ENCODE data around the gene MRGPRG. TPM values are rescaled to one million over a fixed set of nuclear protein-coding genes. Genes with fewer than 3 reads are reported as not detected.

Gene MRGPRG
- total RNA-seq, 1 donor from 2014 or later: not detected

DNA sequence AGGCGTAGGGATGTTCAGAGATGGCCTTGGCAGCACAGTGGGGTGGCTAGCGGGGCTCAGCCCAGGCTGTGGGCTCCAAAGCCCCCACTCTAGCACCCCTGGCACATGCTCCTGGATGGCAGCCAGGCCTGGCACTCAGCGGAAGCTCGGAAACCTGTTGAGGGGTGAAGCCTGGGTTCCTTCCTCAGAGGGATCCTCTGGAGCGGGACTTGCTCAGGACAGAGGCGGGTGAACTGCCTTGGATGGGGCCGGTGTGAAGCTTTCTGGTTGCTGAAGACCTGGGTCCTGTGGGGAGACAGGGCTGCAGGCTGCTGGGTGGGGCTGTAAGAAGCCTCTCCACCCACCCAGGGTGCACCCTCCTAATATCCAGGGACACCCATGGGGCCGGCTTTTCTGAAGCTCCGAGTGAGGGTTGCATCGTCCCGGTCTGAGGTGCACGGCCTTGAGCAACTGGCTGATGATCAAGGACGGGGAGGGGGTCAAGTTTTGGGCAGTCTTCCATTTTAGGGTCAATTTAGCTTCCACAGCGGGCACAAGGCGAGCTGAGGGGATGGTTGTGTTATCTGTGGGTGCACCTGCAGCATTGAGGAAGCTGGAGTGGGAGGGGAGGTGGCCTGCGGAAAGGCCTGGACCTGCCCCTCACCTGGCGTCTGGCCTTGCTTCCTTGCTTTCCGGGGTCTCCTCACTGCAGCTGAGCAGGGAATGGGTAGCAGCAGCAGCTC lies 8.4 kb upstream of the MRGPRG start:
- DNase-seq (ENCODE audit: extremely low read depth, low read depth, low spot score): no peak

DNA sequence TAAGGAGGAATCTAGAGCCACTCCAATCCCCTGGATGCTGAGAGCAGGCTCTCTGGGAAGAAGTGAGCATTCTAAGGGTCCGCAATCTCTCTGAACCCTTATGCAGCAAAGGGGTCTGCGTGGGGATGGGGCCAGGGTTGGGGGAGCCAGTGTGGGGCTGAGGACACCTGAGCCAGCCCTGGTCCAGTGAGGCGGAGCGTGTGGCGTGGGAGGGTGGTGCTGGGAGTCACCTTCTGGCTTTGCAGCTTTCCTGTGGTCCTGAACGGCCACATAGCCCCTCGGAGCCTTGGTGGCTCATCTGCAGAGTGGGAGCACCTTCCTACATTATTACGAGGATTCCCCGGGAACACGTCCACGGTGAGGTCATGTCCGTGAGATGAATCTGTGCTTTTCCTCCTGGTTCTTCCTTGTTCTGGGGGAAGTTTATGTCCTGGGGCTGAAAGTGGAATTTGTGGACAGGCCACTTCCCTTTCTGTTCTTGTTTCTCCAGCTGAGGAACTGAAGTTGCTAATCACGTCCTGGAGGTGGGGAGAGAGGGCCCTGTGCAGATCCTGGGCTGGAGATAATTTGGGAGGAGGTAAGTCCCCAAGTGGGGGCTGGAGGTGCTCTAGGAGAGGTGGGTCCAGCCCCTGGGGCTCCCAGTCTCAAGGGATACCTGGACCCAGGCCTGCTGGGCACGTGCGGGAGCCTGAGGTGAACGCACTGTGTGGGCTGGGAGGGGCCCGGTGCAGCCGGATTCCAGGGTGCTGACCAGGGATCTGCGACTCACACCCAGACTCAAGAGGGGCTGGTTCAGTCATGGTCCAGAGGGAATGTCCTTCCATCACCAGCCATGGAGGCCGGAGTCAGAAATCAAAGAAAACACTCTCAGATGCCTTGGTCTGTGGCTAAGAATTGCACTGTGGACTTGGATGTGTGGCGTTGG lies 7.5 kb upstream of the MRGPRG start:
- DNase-seq (ENCODE audit: extremely low read depth, low read depth, low spot score): no peak

DNA sequence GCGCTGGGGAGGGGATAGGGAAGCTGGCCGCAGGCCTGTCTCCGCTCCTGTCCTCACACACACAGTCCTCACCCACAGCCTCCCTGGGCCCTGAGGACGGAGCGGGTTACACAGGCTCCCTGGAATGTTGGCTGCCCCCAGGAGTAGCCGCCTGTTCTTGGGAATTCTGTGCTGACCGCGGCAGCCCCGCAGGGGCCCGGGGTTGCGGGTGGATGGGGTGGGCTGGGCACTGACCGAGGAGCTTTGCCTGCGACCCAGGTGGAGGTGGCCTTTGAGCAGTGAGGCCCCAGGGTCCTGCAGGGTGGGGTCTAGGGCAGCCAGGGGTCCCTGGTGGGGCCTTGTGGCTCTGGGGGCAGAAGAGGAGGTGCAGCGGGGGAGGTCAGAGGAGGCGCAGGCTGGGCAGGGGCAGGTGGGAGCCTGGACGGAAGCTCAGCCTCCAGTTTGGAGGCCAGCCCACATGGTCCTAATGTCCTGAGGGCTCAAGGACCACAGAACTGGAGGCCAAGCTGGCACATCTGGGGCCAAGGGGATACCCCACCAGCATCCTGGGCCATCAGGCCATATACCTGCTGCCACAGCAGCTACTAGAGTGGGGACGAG lies 6.6 kb upstream of the MRGPRG start:
- DNase-seq (ENCODE audit: extremely low read depth, low read depth, low spot score): no peak

DNA sequence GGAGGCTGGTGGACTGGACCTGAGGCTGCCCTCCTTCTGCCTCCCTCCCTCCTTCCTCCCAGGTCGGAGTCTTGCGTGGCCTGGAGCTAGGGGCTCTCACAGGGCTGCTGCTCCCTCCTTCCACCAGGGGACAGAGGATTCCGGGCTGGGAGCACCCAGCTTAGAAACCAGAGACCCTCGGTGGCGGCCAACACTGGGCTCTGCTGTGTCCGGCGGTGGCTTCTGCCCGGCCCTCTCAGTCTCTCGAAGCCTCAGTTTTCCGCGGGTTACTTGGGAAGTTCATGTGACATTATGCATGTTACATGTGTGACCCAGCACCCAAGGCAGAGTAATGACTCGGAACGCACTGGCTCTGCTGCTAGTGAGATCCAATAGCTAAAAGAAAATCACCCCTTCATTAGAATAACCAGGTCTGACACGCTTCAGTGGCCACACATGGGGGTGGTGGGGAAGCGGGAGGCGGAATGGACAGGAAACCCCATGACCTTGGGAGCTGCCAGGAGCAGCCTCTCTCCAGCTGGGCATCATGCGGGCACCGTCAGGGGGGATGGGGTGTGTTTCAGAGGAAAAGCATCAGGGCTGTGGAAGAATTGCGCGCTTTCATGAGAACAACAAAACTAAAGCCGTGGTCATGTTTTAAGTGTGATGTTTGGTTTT lies 5.9 kb upstream of the MRGPRG start:
- no peak for DNase-seq (ENCODE audit: extremely low read depth, low read depth, low spot score)

DNA sequence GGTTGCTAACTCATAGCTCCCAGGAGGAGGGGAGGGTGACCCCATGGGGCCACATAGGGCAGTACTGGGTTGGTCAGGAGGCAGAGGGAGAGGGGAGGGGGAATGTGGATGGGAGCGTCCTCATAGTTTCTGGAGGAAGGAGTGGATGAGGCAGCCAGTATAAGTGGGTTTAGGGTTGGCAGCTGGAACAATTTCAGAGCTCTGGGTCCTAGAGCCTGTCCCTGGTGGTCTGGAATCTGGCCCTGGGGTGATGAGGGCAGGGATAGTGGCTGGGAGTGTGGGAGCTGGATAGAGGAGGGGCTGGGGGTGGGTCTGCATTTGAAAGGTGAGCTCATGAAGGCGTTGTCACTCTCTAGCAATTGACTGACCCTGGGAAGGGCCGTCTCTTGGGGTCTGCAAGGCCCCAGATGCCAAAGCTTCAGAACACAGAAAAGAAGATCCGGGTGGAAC lies 5.3 kb upstream of the MRGPRG start:
- no peak for DNase-seq (ENCODE audit: extremely low read depth, low read depth, low spot score)

DNA sequence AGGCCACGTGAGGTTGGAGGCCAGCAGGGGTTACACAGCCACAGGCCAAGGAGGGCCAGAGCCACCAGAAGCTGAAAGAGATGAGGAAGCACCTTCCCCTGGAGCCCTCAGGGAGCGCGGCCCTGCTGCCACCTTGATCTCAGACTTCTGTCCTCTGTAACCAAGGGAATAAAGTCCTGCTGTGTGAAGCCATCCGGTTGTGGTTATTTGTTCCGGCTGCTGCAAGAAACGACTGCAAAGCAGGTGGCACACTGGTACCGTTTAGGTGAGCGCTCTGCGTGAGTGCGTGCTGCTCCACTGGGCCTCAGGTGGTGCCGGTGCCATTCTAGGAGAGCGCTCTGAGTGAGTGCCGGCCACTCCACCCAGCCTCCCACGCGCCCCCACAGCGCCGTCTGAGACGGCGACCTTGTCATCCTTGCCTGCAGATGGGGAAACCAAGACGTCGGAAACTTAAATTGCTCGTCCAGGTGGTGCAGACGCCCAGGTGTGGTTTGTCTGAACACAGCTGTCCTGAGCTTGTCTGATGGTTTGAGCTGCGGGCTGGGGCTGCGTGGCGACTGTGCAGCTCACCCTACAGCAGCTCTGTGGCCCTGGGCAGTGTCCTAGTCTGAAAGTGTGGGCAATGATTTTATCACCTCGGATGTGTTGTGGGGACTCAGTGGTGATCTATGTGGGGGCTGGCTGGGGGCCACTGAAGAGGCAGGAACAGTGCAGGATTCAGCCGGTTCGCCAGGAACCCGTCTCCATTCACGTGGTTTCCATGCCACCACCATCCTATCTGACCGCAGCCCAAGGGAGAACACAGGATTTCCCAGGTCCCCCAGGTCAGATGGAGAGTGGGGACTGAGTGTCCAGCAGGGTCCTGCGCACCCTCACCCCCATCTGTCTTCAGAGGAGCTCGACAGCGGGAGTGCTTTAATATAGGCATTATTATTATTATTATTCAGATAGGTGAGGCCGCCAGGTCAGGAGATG lies 4.6 kb upstream of the MRGPRG start:
- no peak for DNase-seq (ENCODE audit: extremely low read depth, low read depth, low spot score)

DNA sequence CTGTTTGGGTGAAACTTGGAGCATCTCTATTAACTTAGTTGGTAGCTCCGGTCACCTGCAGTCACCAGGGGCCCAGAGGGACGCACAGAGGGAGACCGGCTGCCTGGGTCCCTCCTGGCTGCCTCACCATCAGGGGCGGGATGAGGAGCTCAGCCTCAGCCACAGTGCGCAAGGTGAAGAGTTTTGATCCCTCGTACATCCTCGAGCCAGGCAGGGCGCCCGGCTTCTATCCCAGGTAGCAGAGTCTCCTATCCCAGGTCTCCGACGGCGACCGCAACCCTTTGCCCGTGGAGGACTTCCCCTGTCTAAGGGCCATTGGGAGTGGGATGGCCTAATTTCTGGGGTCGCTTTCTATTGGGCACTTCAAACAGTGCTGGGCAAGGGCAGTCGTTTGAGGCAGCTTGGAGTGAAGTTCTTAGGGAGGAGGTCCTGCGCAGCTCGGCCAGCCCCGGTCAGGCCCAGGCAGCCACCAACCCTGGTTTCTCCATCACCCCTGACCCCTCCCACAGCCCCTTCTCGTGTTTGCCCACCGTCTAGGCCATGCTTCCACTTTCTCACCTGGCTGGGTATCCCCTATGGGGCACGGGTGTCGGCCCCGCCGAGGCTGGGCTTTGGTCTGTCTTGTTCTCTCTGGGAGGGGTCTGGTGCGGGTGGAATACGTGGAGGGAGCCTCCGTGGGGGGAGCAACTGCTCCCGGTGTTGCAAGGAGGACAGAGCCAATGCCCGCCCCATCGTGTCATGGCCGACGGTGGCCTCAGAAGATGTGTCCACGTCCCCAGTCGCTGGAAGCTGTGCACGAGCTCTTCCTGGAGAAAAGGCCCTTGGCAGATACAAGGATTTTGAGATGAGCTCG lies 3.6 kb upstream of the MRGPRG start:
- no peak for DNase-seq (ENCODE audit: extremely low read depth, low read depth, low spot score)

DNA sequence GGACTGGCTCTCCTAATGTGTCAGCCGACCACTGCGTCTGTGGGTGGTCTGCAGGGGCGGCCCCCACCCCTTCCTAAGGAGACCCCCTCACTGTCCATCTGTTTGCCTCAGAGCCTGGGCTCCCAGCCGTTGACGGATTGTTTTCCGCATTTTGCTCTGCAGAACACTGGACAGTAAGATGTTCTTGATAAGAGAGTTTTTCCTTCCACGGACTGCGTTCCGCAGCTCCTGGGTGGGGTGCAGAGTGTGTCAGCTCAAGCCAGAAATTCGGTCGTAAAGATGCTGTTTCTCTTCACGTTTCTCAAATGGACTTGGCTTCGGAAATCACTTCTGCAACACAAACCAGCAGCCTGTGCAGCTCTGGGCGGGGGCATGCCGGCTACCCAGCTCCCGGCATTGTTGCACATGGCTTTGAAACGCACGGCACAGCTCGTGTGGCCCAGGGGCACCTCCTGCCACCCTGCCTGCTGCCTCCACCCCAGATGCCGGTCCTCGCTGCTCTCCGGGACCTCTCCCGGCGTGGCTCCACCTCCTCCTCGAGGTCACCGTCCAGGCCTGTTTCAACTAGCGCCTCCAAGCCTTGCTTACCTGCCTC lies 2.9 kb upstream of the MRGPRG start:
- no peak for DNase-seq (ENCODE audit: extremely low read depth, low read depth, low spot score)

DNA sequence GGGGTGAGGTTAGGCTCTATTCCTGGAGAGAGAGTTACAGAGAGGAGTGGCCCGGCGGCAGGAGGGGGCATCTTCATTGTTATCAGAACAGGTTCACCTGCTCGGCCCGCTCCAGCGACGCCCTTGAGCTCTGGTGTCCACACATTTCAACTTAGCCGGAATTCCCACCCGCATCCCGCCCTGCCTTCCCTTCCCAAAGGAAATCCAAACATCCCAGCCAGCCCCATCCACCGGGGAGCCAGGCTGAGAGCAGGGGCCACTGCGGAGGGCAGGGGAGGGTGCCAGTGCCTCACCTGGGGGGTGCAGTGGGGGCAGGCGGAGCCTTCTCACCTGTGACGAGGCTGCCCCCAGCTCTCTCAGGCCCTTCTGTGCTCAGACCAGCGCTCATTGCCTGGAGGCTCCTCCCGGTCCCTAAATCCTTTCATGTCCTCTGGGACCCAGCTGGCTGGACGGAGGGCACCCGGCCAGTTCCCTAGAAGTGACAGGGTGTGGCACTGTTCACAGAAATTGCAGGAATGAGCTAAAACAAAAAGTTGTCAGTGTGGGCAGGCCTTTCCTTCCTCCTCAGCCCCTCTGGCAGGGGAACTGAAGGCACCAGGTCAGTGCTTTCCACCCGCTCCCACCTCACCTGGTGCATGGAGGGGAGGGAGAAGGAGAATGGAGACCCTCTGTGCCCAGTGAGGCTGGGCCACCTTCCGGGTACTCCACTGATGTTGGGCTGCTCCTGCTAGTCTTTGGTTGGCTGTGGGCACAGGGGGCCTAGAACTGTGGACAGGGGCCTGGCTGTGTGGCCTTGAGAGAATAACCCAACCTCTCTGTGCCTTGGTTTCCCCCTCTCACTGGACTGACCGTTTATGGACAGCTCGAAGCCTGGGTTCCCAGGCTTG lies 2.2 kb upstream of the MRGPRG start:
- DNase-seq (ENCODE audit: extremely low read depth, low read depth, low spot score): no peak

DNA sequence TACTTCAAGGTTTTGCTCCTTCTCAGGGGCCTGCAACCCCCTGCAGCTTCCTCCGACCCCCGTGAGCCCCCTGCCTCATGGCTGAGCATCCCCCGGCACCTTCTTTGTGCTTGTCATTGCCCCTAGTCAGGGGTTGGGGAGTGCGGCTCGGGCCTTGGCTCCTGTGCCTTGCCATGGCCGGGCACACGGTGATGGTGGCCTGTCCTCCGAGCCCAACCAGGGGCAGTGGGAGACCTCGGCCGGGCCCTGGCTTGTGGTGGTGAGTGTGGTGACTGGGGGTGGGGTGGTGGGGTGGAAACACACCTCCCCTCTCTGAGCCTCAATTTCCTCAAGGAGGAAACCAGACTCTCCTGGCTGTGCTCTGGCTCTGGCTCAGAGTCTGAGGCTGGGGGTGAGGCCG lies 1.5 kb upstream of the MRGPRG start:
- no peak for DNase-seq (ENCODE audit: extremely low read depth, low read depth, low spot score)

DNA sequence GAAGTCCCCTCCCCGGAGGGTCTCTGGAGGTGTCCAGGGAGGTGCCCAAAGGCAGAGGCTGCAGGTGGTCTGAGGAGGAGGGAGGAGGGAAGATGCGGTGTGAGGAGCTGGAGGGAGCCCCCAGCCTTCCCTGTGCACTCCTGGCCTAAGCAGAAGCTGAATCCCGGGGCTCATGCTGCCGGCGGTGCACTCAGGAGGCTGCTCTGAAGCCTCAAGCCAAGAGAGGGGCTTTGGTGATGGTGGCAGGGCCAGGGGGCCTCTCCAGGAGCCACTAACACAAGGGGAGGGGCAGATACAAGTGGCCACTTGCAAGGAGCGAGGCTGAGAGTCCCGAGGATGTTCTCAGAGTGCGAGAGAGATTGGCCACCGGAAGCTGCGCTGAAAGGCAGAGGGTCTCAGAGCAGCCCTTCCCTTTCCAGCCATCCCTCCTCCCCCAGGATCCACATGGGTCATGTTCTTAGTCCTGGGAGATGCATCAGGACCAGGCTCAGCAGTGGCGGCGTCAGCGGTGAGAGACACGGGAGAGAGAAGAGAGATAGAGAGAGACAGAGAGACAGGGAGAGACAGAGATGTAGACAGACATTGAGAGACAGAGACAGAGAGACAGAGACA lies 774 bp upstream of the MRGPRG start:
- DNase-seq (ENCODE audit: extremely low read depth, low read depth, low spot score): no peak

DNA sequence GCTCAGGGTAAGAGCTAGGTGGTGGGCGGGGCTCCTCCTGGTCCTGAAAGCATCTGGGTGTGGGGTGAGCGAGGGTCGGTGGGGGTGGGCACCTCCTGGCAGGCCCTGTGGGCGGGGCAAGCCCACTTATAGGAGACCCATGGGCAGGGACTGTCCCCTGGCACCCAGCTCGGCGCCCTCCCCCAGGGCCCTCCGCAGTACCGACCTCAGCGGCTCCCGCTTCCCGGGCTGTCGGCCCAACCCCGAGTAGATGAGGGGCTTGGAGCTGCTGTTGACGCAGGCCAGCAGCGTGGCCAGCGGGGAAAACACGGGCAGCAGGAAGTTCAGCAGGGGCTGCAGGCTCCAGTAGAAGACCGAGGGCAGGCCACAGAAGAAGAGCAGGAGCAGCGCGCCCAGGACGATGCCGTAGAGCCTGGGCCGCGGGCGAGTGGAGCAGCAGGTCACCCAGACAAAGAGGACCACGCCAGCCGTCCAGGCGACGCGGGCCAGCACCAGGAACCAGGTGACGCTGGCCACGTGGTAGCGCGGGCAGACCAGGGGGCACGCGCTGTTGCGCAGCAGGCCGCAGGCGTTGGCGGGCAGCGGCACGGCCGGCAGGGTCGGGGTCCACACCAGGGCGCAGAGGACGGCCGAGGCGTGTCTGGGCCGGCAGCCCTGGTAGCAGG lies 663 bp downstream of the MRGPRG start:
- no peak for DNase-seq (ENCODE audit: extremely low read depth, low read depth, low spot score)

DNA sequence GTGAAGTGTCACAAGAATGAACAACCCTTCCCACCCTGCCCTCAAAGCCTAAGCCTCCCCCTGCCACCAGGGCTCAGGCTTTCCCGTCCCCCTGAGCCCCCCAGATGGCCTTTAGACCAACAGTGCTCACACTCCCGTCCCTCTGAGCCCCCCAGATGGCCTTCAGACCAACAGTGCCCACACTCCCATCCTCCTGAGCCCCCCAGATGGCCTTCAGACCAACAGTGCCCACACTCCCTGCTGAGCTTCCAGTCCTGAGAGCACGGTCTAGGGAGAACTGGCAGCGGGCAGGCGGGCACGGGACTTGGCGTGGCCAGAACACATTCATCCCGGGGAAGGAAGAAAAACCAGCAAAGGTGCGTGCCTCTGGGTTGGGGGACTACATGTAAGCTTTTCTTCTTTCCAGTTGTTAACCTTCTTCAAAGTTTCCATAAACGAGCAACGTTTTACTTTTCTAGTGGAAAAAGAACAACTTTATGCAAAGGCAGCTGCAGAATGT lies 2.5 kb downstream of the MRGPRG start:
- DNase-seq (ENCODE audit: extremely low read depth, low read depth, low spot score): no peak

DNA sequence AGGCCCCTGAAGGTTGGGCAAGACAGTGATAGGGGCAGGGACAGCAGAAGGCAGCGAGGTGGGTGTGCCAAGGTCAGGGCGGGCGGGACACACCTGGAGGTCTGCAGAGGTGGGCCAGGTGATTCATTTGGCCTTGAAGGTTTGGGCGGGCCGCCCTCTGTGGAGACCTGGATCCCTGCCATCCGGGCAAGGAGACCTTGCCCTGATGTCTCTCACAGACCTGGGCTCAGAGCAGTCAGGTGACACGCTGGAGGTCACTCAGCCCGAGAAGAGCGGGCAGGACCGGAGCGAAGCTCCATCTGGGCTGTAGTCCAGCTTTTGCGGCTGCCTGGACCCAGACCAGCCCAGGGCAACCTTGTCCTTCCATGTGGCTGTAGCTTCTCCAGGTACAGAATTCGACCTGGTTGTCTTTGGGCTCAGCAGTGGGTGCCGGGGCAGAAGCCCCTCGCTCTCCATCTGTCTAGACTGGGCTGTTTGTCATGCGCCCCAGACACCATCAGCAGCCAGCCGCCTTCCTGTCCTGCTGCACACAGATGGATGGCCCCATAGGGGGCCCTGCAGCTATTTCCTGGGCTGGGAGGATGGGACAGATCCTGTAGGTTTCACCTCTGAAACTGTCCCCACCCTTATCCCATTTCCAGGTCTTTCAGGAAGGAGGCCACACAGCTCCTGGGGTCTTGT lies 3.1 kb downstream of the MRGPRG start:
- DNase-seq (ENCODE audit: extremely low read depth, low read depth, low spot score): no peak

DNA sequence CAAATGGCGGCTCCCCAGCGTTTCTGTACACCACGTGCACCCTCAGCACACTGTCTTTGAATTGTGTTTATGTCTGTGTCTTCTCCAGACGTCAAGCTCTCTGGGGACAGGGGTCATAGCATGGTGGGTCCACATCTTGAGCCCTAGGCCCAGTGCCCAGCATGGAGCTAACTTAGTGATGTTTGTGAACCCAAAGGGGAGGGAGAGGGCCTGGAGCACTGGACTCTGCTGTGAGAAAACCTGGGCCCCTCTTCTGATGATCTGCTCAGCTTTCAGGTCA lies 4.3 kb downstream of the MRGPRG start:
- DNase-seq (ENCODE audit: extremely low read depth, low read depth, low spot score): no peak

Data from glomerular endothelial cell (primary cell).